Gastrocnemius medialis (tissue), 4 donors: Measurements from ENCODE around the gene GART.

ENCODE experiments used
- CTCF ChIP-seq, 5 experiments: fragments of 450-650 bp in 3 of 5; fragments of 200-600 bp in 2 of 5; sonication (generic) in 2 of 5; IDR thresholded peaks in 4 of 5; conservative IDR thresholded peaks in 1 of 5; 1 replicate in 4 of 5; 2 replicates in 1 of 5; pipeline ENCODE4 v1.5.1; 2016 to 2019; ENCODE audit warnings: antibody characterized with exemption in 5 of 5, mild to moderate bottlenecking in 3 of 5, moderate library complexity in 3 of 5
- POLR2A ChIP-seq, 2 donors: fragments of 450-650 bp; IDR thresholded peaks; one replicate each; pipeline ENCODE4 v1.6.1; 2017; ENCODE audit warnings: antibody characterized with exemption in 2 of 2, mild to moderate bottlenecking in 2 of 2, moderate library complexity in 2 of 2

GRCh38 chr21:33558777-33559421 is 17.0 kb upstream of the GART start:
- TF ChIP-seq CTCF (IDR thresholded peaks at IDR 0.05 in 4 of 5, conservative IDR thresholded peaks at IDR 0.05 in 1 of 5) (no peak), POLR2A (IDR thresholded peaks at IDR 0.05) (no peak)
